Measurements from ENCODE around the gene POU2AF2. TPM values are rescaled to one million over a fixed set of nuclear protein-coding genes. Genes with fewer than 3 reads are reported as not detected.

Gene POU2AF2
- total RNA-seq, 1 experiment from 2014 or later, result not detected

- H3K27ac ChIP-seq (ENCODE audit: insufficient read length, low read depth, low read length), result no peak overlapping the region
- no peak overlapping the region for H3K14ac ChIP-seq (ENCODE audit: insufficient read depth, low read length)
- H2BK5ac ChIP-seq (ENCODE audit: insufficient read length, low read length), result no peak overlapping the region
- no peaks in the 10 kb centered on the region for H4K20me1 ChIP-seq (ENCODE audit: control insufficient read depth, insufficient read depth, insufficient read length)
- Mint-ChIP-seq H3K9me3 (peaks cover 4 to 5% of the 10 kb centered on the region in 2 experiments; a peak in 2 of 5 replicates), H3K36me3 (ENCODE audit: insufficient read depth in 1 of 3, low read depth in 3 of 3) (peaks cover 0 to 2% (median 0%) of the 10 kb centered on the region in 3 experiments; a peak in 2 of 7 replicates), H3K4me3 (no peak overlapping the region), H3K27ac (no peak overlapping the region), H3K27me3 (ENCODE audit: low read depth) (peaks cover 2% of the 10 kb centered on the region; the same call in 1 of the 2 replicates), H3K4me1 (no peaks in the 10 kb centered on the region)
- no peak overlapping the region for H4K8ac ChIP-seq (replicated peaks; ENCODE audit: insufficient read length, low read depth, low read length)
- H2AK5ac ChIP-seq (ENCODE audit: insufficient read length, low read length), result no peak overlapping the region
- DNase-seq, result no peak
- no peak overlapping the region for H3K9ac ChIP-seq (ENCODE audit: extremely low read depth, insufficient read length, low read length)
- H3K56ac ChIP-seq (ENCODE audit: insufficient read length, low read depth, low read length), result no peak overlapping the region
- no peak overlapping the region for H3K4ac ChIP-seq (ENCODE audit: low read depth, low read length)
- no peak overlapping the region for H3K4me2 ChIP-seq (ENCODE audit: insufficient read depth, insufficient read length, low read length)
- no peak for TF ChIP-seq CTCF (conservative IDR thresholded peaks at IDR 0.05)
- no peaks in the 10 kb centered on the region for H3K27me3 ChIP-seq (ENCODE audit: insufficient read depth, low read length)
- no peaks in the 10 kb centered on the region for H3K4me1 ChIP-seq (ENCODE audit: insufficient read depth, low read length)
- no peaks in the 10 kb centered on the region for H3K9me3 ChIP-seq (ENCODE audit: control insufficient read depth, low read depth, low read length)
- no peaks in the 10 kb centered on the region for H3K23me2 ChIP-seq (ENCODE audit: insufficient read length, low read depth, low read length, poor library complexity, severe bottlenecking)
- H2AFZ ChIP-seq (ENCODE audit: low read length), result no peak overlapping the region
- H3K79me2 ChIP-seq (ENCODE audit: insufficient read depth, low read length), result no peaks in the 10 kb centered on the region
- no peak overlapping the region for H2BK20ac ChIP-seq (ENCODE audit: low read depth, low read length, poor library complexity, severe bottlenecking)
- H3K79me1 ChIP-seq (ENCODE audit: insufficient read depth, low read depth, low read length, poor library complexity, severe bottlenecking), result no peaks in the 10 kb centered on the region
- no peak overlapping the region for H2BK12ac ChIP-seq (ENCODE audit: insufficient read length, low read depth, low read length)
- H4K5ac ChIP-seq (ENCODE audit: insufficient read length, low read depth, low read length), result no peak overlapping the region
- H3K23ac ChIP-seq (ENCODE audit: insufficient read length, low read depth, low read length), result no peak overlapping the region
- no peak overlapping the region for H4K91ac ChIP-seq (ENCODE audit: insufficient read length, low read depth, low read length)
- no peak overlapping the region for H2BK120ac ChIP-seq (ENCODE audit: low read depth, low read length, poor library complexity, severe bottlenecking)
- H3K18ac ChIP-seq (ENCODE audit: insufficient read length, low read depth, low read length), result no peak overlapping the region
- no peak overlapping the region for H3T11ph ChIP-seq (ENCODE audit: low read length)
- no peak overlapping the region for H2BK15ac ChIP-seq (ENCODE audit: low read depth, low read length)
Measured at GRCh38 chr11:111220721-111221120, 24.8 kb upstream of the POU2AF2 start.

Measured in H9 (cell line).